Neural cell (in vitro differentiated cells): ENCODE data around the gene STK24.

ENCODE experiments used
- CTCF ChIP-seq: fragments of 450-650 bp; IDR thresholded peaks from 2 replicates; pipeline ENCODE4 v1.5.1; 2014; ENCODE audit warnings: antibody characterized with exemption, mild to moderate bottlenecking, moderate library complexity; ENCODE audit not compliant: poor library complexity, severe bottlenecking
- EP300 ChIP-seq: fragments of 450-650 bp; conservative IDR thresholded peaks from 2 replicates; pipeline ENCODE4 v1.6.1; 2014; ENCODE audit warnings: antibody characterized with exemption, mild to moderate bottlenecking, moderate library complexity; ENCODE audit not compliant: poor library complexity, severe bottlenecking
- EZH2 ChIP-seq: fragments of 200-600, 300-800 bp; shearing (Covaris generic), sonication (generic); IDR thresholded peaks from 2 replicates; pipeline ENCODE4 v1.6.1; 2014; ENCODE audit warnings: antibody characterized with exemption, low read length, borderline replicate concordance, mild to moderate bottlenecking; ENCODE audit not compliant: insufficient read depth, poor library complexity, severe bottlenecking
- POLR2AphosphoS5 ChIP-seq: IDR thresholded peaks from 2 replicates; pipeline ENCODE4 v1.6.1; 2012
- TF ChIP-seq, protein P1 (sequence below): IDR thresholded peaks from 2 replicates; pipeline ENCODE4 v1.6.1; 2012; ENCODE audit warnings: borderline replicate concordance

GRCh38 chr13:98466634-98467236, 110.2 kb downstream of the STK24 start:
- TF ChIP-seq CTCF, result no peak
- TF ChIP-seq EP300, result no peak
- TF ChIP-seq, protein P1, sequence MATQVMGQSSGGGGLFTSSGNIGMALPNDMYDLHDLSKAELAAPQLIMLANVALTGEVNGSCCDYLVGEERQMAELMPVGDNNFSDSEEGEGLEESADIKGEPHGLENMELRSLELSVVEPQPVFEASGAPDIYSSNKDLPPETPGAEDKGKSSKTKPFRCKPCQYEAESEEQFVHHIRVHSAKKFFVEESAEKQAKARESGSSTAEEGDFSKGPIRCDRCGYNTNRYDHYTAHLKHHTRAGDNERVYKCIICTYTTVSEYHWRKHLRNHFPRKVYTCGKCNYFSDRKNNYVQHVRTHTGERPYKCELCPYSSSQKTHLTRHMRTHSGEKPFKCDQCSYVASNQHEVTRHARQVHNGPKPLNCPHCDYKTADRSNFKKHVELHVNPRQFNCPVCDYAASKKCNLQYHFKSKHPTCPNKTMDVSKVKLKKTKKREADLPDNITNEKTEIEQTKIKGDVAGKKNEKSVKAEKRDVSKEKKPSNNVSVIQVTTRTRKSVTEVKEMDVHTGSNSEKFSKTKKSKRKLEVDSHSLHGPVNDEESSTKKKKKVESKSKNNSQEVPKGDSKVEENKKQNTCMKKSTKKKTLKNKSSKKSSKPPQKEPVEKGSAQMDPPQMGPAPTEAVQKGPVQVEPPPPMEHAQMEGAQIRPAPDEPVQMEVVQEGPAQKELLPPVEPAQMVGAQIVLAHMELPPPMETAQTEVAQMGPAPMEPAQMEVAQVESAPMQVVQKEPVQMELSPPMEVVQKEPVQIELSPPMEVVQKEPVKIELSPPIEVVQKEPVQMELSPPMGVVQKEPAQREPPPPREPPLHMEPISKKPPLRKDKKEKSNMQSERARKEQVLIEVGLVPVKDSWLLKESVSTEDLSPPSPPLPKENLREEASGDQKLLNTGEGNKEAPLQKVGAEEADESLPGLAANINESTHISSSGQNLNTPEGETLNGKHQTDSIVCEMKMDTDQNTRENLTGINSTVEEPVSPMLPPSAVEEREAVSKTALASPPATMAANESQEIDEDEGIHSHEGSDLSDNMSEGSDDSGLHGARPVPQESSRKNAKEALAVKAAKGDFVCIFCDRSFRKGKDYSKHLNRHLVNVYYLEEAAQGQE, result no peak
- TF ChIP-seq EZH2, result no peak
- TF ChIP-seq POLR2AphosphoS5, result no peak
